Effector CD4-positive, alpha-beta T cell (primary cell): ENCODE data around the gene MED20.

Experiments
- DNase-seq: peaks from one replicate; pipeline ENCODE4 v3.0.0-alpha.2; 2020

The MED20 gene

DNA sequence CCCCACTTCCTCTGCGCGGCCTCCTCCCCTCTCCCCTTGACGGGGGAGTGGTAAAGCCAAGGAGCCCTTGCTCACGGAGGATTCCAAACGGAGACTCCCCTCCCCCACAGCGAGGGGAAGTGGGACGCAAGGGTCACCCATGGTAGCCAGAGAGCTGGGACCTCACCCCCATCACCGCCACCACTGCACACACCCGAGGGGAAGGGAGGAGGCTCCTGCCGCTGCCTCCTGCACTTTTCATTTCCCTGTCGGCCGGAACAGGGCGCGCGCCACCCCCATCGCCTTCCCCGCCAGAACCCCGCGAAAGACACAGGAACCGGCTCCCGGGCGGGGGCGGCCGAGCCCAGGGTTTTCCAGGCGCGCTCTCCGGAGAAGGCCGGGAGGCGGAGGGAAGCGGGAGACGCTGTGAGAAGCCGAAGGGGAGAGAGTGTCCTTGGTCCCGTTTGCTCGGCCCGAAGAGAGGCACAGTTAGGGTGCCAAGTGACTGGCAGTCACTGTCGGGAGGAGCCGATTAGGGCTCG, 19.9 kb upstream of the MED20 start:
- DNase-seq = peak; percentile 45

- DNase-seq = no peak
These were observed 19.2 kb upstream of the MED20 start for GRCh38 chr6:41939848-41940758.

- DNase-seq = no peak
These were observed 18.4 kb upstream of the MED20 start for GRCh38 chr6:41939176-41939847.

- no peak for DNase-seq
These were observed 17.7 kb upstream of the MED20 start for GRCh38 chr6:41938590-41939175.

DNA sequence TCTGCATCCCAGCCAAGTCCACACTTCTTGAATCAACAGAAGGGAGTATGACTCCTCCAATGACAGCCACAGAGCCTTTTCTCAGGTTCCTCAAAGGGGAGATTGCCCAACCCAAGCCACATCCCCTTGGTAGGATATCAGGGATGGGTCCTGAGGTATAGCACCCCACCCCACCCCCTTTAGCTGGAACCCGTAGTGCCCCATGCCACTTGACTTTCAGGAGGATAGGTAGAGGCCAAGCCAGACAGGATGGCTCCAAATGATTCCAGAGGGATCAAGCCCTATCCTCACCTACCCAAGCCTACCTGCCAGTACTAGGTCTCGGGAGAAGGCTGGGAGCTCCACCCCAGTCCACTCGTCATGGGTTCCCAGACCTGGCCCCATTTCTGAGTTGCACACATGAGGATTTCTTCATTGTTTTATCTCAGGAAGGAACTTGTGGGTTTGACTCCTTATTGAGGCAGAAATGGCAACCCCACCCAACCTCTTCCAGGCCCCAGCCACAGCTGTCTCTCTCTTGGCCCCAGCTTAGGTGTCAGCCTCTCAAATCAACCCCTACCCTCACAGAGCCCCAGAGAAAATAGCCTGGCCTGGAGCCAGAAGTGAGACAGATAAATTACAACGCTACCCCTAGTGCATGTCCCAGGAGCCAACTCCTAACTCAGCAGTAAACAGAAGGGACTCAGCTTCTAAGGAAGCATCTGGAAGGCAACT, 17.1 kb upstream of the MED20 start:
- DNase-seq = peak; percentile 51

GRCh38 chr6:41937472-41937860, 16.5 kb upstream of the MED20 start:
- no peak for DNase-seq

GRCh38 chr6:41936073-41936837, 15.3 kb upstream of the MED20 start:
- peak; percentile 55 for DNase-seq

DNA sequence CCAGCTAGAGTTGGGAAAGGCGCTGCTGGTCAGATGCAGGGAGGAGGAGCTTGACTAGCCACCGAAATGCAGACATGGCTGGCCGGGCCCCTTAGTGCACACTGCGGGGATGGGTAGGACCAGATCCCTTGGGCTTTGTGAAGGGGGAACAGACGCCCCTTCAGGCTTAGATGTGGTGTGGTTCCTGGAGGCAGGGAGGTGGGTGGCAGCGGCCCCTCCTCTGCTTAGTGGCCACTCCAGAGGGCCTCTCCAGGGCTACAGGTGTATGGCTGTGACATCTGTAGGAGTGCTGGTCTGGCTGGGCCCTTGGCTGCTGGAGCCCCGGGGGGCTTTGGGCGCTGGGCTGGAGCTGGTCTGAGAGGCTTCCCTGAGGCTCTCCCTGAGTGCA, 14.7 kb upstream of the MED20 start:
- no peak for DNase-seq

DNA sequence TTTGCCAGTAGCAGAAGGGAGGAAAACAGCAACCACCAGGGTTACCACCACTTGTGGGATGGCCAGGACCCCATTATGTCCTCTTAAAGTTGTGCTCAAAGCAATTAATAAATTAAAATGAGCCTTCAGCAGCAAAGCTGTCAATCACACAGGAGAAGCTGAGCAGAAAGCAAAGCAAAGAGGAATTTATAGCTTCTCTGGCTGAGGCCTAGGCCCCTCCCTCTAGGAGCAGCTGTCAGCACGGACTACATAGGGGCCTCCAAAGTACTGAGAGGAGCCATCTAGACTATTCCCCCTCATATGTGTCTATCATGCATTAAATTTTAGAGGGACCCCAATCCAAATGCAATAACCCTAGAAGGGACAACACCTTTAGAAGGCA, 14.2 kb upstream of the MED20 start:
- DNase-seq = no peak

GRCh38 chr6:41934278-41935192, 13.6 kb upstream of the MED20 start:
- no peak for DNase-seq

DNA sequence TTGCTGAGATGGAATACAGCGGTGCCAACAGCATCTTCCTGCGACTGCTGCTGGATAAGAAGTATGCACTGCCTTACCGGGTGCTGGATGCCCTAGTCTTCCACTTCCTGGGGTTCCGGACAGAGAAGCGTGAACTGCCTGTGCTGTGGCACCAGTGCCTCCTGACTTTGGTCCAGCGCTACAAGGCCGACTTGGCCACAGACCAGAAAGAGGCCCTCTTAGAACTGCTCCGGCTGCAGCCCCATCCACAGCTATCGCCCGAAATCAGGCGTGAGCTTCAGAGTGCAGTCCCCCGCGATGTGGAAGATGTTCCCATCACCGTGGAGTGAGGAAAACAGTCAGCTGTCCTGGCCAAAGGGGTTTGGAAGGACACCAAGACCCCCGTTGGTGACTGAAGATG, 11.4 kb upstream of the MED20 start:
- no peak for DNase-seq

DNA sequence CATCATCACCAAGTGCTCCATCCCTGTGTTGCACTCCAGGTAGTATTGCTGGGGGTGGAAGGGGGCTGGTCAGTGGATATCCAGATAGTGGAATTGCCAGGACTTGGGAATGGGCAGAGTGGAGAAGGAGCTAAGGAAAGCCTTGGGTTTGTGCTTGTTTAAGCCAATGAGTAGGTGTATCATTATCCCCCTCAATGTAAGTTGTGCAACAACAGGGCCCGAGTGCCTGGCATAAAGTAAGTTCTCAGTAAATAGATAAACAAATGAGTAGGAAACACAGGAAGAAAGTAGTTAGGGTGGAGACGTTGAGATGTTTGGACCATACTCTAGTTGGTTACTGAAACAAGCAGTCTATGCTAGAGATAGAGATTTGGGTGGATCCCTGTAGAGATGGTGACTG, 10.9 kb upstream of the MED20 start:
- no peak for DNase-seq

DNA sequence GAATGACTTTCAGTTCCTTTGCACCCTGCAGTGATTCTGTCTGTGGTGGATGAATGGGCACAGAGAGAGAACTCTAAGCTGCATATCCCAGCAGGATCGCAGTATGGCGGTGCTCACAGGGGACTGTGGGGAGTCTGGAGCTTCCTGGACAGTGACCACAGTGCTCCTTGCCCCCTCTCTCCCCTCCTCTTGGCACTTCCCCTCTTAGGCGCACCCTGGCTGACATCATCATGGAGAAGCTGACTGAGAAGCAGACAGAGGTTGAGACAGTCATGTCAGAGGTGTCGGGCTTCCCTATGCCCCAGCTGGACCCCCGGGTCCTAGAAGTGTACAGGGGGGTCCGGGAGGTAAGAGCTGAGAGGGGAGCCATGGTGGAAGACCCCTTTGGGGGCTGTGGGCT, 9.0 kb upstream of the MED20 start:
- DNase-seq = no peak

GRCh38 chr6:41927253-41927652, 6.3 kb upstream of the MED20 start:
- DNase-seq = no peak

DNA sequence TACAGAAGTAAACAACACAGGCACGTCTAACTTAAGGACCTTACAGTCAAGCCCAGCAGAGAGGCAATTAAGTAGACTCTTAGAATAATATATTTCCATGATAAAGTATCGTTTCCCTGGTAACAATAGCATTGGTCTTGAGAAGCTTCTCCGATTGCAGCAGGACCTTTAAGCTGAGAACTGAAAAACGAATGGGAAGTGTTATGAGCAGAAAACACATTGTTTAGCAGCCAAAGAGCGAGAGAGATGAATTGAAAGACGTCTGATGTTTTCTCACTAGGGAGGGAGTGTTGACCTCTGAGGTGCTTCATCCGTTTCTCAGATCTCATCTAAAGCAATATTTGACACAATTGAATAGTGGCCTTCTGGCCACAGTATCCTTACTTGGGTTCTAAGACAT, 1.2 kb upstream of the MED20 start:
- DNase-seq = no peak

GRCh38 chr6:41921712-41921998, 716 bp upstream of the MED20 start:
- no peak for DNase-seq

- no peak for DNase-seq
These were observed 3.4 kb downstream of the MED20 start for GRCh38 chr6:41917528-41917927.

DNA sequence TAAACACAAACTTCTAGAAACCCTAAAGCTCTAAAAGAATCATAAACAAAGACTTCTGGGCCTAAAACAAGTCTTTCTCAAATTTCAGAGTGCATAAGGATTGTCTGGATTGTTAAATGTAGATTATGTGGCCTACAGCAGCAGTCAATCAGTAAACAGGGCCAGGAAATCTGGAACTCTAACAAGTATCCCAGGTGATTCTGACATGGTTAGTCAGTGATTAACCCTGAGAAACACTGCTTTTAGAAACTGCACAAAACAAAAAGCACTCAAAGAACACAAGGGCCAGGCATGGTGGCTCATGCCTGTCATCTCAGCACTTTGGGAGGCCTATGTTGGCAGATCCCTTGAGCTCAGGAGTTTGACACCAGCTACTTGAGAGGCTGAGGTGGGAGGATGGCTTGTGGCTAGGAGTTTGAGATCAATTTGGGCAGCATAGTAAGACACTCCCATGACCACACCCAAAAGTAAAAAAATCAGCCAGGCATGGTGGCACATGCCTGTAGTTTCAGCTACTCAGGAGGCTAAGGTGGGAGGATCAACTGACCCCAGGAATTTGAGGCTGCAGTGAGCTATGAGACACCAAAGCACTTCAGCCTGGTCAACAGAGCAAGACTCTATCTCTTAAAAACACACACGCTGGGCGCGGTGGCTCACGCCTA, 5.9 kb downstream of the MED20 start:
- no peak for DNase-seq

- DNase-seq = no peak
These were observed 6.6 kb downstream of the MED20 start for GRCh38 chr6:41914343-41914742.

DNA sequence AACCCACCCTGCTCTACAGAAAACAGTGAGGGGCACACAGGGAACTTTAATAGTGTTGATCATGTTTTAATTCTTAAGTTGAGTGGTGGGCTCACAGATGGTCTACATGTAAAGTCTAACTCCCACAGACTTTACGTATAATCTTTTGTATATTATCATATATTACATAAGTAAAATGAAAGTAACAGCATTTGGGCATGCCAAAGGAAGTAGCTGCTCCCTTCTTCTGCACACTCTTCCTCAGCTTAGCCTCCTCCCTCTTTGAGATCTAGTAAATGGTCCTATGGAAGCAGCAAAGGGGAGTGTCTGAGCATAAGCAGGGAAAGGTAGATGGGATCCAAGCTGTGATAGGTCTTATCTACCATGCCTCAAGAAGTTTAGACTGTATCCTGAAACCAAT, 11.2 kb downstream of the MED20 start:
- no peak for DNase-seq
